ENCODE results near the gene PDZRN3.

The PDZRN3 gene

DNA sequence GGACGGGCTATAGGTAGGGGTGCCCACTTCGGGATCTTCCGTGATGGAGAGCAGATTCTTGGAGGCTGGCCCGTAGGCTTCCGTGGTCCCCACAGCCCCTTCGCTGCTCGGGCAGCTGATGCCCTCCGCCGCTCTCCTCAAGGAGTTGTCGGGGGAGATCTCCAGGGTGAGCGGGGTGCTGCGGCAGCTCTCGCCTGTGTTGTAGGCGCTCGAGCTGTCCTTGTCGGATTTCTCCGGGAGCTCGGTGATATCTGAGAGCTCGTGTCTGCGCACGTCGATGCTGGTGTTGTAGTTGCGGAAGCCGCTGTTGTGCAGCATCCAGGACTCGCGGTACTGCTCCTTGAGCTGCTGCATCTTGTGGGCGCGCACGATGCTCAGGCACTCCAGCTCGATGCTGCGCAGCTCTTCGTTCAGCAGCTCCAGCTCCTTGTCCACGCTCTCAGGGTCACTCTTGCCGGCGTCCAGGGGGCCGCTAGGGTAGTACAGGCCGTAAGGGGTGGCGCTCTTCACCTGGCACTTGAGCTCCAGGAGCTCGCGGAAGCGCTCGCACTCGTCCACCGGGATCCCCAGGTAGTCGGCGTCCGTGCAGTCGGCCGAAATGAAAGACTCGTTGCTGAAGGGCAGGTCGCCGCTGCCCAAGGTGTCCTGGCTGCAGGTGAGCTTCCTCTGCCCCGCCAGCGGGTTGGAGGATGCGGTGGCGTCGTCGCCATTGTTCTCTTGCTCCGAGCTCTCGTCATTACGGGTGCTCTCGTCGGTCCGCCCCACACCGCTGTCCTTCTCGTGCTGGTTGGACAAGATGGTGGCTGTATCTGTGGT lies 240.4 kb downstream of the PDZRN3 start:
- in situ Hi-C loops (cut with MboI; ENCODE audit: low pct_unique_long_range_greater_than_20kb, low sequenced_read_pairs, unreplicated experiment), result no loop called here
- TF ChIP-seq, protein P1, sequence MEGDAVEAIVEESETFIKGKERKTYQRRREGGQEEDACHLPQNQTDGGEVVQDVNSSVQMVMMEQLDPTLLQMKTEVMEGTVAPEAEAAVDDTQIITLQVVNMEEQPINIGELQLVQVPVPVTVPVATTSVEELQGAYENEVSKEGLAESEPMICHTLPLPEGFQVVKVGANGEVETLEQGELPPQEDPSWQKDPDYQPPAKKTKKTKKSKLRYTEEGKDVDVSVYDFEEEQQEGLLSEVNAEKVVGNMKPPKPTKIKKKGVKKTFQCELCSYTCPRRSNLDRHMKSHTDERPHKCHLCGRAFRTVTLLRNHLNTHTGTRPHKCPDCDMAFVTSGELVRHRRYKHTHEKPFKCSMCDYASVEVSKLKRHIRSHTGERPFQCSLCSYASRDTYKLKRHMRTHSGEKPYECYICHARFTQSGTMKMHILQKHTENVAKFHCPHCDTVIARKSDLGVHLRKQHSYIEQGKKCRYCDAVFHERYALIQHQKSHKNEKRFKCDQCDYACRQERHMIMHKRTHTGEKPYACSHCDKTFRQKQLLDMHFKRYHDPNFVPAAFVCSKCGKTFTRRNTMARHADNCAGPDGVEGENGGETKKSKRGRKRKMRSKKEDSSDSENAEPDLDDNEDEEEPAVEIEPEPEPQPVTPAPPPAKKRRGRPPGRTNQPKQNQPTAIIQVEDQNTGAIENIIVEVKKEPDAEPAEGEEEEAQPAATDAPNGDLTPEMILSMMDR (IDR thresholded peaks at IDR 0.05; ENCODE audit: extremely low read depth, insufficient read depth, missing control alignments), result no peak
- no peak for DNase-seq (ENCODE audit: low spot score)

DNA sequence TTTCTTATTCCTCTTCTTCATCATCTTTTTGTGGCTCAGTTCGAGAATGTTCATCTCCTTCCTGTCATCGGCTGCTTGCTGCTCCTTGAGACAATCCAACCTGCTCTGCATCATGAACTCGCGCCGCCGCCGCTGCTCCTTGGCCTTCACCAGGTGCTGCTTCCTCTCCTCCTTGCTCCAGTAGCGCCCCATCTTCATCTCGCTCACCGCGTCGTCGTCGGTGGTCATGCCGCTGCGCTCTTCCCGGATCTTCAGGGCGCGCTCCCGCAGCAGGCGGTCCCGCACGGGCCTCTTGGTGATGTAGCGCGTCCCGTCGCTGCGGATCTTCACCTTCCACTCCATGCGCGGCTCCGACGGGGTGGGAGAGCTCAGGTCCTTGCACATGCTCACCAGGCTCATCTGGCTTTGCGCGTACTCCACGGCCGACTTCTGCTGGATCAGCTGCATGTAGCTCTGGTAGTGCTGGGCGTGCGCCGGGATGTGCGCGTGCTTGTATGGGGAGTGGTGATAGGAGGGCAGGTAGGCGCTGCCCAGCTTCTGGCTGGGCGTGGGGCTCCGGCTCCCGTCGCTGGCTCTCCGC lies 241.2 kb downstream of the PDZRN3 start:
- TF ChIP-seq, protein P1 (IDR thresholded peaks at IDR 0.05; ENCODE audit: extremely low read depth, insufficient read depth, missing control alignments), result no peak
- in situ Hi-C loops (cut with MboI; ENCODE audit: low pct_unique_long_range_greater_than_20kb, low sequenced_read_pairs, unreplicated experiment), result no loop called here
- DNase-seq (ENCODE audit: low spot score), result no peak

DNA sequence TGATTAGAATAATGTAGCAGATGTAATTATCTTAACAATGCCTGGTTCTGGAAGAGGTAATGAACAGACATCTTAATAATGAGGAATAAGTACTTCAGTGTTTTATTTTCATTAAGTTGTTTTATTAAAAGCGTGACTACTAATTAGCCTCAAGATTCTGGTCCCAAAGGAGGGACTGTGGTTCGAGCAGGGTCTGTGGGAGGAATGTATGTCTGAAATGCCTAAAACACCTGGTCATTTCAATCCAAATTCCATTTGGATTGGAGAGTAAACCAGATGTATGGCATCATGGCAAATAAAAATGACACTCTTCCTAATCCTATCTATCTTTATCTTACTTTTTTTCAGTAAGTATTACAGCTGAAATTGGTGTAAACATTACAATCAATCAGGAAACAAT lies 243.2 kb downstream of the PDZRN3 start:
- in situ Hi-C loops (cut with MboI; ENCODE audit: low pct_unique_long_range_greater_than_20kb, low sequenced_read_pairs, unreplicated experiment), result no loop called here
- TF ChIP-seq, protein P1 (IDR thresholded peaks at IDR 0.05; ENCODE audit: extremely low read depth, insufficient read depth, missing control alignments), result no peak
- no peak for DNase-seq (ENCODE audit: low spot score)

DNA sequence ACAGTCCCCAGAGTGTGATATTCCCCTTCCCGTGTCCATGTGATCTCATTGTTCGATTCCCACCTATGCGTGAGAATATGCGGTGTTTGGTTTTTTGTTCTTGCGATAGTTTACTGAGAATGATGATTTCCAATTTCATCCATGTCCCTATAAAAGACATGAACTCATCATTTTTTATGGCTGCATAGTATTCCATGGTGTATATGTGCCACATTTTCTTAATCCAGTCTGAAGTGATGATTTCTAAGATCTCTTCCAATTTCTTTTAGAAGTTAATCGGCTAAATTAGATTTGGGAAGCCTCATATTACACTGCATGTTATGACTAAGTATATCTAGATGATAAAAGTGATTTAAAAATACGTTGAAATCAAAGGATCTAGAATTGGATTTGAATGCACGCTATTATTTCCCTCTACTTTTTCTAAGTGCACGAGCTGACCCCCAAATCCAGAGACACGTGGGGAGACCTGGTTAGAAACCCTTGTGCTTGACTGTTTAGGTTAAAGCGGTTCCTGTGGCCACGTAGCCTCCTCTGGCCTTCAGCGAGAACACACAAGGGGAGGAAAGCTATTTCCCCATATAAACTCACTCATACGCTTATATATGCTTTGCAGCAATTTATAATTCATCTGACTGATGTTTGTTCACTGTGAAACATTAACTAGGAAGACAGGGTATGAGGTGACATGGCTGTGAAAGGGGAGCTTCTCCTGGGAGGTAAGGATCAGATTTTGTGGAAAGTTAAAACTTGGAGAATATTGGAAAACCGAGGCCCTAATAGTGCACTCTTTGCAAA lies 243.8 kb downstream of the PDZRN3 start:
- DNase-seq (ENCODE audit: low spot score), result no peak
- in situ Hi-C loops (cut with MboI; ENCODE audit: low pct_unique_long_range_greater_than_20kb, low sequenced_read_pairs, unreplicated experiment), result no loop called here
- TF ChIP-seq, protein P1 (IDR thresholded peaks at IDR 0.05; ENCODE audit: extremely low read depth, insufficient read depth, missing control alignments), result no peak

DNA sequence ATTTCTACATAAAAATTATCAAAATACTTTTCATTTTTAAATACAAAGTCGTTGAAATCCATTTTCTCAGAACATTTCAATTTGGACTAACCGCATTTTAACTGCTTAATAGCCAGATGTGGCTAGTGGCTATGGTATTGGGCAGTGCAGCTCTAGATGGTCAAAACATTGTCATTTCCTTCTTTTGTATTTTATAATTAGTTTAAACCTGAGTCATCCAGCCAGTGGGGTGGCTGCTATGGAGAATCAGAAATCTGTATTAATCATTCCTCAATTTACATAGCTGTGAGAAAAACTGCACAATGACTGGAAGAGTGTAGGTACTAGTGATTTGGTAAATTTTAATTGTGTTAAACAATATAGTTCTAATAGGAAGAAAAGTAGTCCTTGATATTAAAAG lies 245.3 kb downstream of the PDZRN3 start:
- DNase-seq (ENCODE audit: low spot score), result no peak
- in situ Hi-C loops (cut with MboI; ENCODE audit: low pct_unique_long_range_greater_than_20kb, low sequenced_read_pairs, unreplicated experiment), result no loop called here
- TF ChIP-seq, protein P1 (IDR thresholded peaks at IDR 0.05; ENCODE audit: extremely low read depth, insufficient read depth, missing control alignments), result no peak

DNA sequence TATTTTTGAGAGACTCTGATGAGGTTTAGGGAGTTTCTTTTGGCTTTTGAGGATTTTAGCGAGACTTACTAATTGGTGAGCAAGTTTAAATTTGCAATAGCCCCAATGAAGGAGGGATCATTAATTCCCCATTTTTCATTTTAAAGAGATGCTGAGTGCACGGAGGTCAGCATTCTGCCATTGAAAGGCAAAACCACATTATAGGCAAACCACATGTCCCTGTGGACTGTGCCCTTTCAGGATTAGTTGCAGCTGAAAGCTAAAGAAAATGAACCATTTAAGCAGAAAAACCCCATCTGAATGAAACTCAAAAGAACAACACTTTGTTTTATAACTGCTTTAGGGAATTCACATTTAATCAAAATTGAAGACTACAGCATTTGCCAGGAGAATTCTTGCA lies 246.5 kb downstream of the PDZRN3 start:
- in situ Hi-C loops (cut with MboI; ENCODE audit: low pct_unique_long_range_greater_than_20kb, low sequenced_read_pairs, unreplicated experiment), result no loop called here
- DNase-seq (ENCODE audit: low spot score), result no peak
- TF ChIP-seq, protein P1 (IDR thresholded peaks at IDR 0.05; ENCODE audit: extremely low read depth, insufficient read depth, missing control alignments), result no peak
